Renal cortical epithelial cell (primary cell): ENCODE data around the gene ADK. TPM values are rescaled to one million over a fixed set of nuclear protein-coding genes. Genes with fewer than 3 reads are reported as not detected.

Experiments used
- DNase-seq: peaks from one replicate; pipeline ENCODE4 v3.0.0-alpha.2; 2011; ENCODE audit warnings: low read depth
- total RNA-seq: library from RNA; depleted of rRNA; stranded (reverse); fragments of >200 nt; gene quantifications from 2 replicates; pipeline ENCODE4 v1.2.3, GENCODE V29; 2014

The ADK gene
- total RNA-seq, 1 donor from 2014 or later: 74.9 TPM

DNA sequence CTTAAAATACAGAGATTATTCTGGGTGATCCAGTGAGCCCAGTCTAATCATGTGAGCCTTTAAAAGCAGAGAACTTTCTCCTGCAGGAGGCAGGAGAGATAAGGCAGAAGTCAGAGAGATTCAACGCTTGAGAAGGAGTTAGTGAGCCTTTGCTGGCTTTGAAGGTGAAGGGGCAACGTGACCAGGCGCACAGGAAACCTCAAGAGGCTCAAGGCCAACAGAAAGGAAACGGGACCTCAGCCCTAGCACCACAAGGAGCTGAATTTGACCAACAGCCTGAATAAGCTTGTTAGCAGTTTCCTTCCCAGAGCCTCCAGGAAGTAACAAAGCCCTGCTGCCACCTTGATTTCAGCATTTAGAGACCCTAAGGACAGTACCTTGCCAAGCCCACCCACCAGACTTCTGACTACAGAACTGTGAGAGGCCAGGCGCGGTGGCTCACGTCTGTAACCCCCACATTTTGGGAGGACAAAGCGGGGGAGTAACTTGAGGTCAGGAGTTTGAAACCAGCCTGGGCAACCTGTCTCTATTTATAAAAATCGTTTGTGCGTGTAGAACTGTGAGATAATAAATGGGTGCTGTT lies 588.1 kb downstream of the ADK start:
- no peak for DNase-seq

DNA sequence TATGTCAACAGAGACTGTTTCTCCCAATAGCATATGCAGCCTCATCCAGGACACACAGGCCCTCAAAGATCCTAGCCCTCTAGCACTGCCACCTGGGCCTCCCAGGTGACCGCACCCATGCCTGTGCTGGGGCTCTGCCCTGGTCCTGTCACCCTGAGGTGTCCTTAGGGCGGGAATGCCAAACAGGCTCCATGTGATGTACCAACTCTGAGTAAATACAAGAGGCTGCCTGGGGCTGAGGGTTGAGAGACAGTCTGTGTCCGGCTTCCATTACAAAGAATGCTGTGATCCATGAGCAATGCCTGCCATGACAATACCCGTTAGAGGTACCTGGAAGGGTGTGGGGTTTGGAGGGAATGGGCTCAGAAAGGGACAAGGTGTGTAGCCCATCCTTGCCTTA lies 592.4 kb downstream of the ADK start:
- no peak for DNase-seq

DNA sequence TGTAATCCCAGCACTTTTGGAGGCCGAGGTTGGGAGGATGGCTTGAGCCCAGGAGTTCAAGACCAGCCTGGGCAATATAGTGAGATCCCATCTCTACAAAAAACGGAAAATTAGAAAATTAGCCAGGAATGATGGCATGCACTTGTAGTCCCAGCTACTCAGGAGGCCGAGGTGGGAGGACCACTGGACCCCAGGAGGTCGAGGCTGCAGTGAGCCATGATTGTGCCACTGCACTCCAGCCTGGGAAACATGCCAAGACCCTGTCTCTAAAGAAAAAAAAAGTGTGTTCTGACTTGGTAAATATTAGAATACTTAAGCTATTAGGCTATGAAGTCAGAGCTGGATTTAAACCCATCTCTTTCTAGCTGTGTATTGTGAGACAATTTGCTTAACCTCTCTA lies 594.4 kb downstream of the ADK start:
- DNase-seq: no peak

DNA sequence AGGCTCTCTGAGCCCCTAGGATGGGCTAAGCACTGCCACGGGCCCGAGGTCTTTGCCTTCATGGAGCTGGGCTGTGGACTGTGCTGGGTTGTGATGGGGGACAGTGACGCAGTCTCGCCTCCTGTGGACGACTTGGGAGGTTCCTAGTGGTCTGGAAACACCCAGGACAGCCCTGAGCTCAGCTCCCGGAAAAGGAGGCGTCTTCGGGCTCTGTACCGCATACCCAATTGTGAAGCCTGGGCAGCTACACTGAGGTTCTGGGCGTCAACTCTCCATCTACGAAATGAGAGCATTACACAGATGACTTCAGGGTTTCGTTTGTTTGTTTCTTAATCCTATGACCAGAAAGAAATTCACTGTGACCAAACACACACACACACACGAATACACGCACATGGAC lies 595.8 kb downstream of the ADK start:
- no peak for DNase-seq

DNA sequence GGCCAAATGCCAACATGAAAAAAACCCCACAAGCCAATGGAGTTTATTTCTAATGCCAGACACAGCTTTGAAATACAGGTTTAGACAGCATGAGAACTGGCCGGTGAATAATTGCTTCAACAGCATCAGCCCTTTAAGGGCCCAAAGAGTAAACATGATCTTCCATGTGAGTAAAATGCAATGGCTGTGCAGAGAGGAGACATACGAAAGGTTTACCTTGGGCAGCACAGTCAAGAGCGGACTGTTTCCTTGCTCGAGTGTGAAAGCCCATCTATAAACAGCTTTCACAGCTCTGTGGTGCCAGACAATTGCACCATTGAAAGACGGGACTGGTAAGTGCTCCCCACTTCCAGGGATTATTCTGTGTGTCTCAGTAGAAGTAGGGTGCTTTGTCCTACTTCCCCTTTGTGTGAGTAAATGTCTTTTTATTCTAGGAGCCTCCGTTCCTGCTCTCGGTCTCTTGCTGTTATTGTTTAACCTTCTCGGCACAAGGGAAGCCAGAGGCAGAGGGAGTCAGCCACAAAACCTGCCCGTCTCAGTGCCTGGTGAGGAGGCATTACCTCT lies 597.5 kb downstream of the ADK start:
- no peak for DNase-seq

DNA sequence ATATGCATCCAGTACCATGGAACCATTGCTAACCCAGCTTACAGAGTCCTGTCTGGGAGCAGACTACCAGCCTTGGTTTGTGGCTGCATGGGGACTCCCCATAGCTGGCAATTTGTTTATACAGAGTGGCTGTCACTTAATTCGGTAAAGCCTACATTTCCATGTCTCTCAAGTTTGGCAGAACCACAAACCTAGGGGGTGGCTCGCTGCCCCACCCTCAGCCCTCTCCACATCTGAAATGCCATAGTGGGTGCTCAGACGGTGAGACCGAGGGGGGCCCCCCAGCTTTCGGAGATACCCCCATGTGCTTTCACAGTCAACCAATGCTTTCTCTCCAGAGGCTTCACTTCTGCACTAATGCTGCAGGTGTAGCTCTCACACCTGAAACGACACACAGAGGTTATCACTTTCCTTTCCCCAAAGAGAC lies 599.8 kb downstream of the ADK start:
- DNase-seq: no peak

DNA sequence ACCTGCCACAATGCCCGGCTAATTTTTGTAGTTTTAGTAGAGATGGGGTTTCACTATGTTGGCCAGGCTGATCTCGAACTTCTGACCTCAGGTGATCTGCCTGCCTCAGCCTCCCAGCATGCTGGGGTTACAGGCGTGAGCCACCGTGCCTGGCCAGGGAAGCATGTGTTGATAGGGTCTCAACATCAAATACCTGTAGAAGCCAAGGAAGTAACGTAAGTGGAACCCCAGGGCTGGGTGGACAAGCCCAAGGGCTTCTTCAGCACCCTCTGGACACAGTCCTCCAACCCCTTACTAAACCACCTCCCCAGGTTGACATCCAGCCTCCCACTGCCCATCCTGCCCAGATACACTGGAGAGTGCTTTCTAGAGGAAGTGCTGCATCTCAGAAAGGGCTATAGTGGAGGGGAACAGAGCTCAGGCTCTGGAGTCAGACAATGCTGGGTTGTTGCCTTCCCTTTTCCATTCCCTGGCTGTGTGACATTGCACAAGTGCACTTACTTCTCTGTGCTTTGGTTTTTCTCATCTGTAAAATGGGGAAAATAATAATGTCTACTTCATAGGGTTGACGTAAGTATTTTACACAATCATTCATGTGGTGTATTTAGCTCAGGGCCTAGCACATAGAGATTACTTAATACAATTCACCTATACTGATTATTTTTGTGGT lies 601.5 kb downstream of the ADK start:
- no peak for DNase-seq

DNA sequence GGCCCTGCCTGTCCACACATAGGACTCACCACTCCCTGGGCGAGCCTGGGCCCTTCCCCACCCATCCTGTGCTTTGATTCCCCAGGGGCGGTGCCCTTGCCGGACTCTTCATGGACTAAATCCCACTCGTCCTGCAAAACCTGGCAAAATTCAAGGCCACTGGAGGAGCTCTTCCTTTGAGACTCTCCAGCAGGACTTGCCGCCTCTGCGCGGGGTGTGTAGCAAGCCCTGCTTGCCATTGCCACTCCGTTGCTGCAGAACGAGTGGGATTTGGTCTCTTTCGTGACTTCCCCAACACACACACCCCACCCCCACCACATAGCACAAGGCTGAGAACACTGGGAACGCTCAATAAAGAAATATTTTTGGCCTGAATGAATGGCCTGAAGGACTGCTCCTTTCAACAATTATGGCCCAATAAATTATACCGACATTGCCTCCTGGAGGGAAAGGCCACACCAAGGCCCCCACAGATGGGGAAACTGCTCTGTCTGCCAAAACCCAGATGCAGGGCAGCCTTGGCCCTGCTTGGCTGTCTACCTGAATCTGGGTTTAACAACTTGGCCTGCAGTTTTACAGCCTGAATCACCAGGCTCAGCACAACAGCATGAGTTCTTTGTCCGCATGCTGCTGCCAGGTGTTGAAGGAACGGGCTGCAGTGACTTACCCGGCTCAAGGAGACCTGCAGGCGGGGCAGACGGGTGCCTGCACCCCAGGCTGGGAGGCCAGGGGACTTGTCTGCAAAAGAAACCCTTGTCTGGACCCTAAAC lies 602.6 kb downstream of the ADK start:
- DNase-seq: peak; percentile 9

DNA sequence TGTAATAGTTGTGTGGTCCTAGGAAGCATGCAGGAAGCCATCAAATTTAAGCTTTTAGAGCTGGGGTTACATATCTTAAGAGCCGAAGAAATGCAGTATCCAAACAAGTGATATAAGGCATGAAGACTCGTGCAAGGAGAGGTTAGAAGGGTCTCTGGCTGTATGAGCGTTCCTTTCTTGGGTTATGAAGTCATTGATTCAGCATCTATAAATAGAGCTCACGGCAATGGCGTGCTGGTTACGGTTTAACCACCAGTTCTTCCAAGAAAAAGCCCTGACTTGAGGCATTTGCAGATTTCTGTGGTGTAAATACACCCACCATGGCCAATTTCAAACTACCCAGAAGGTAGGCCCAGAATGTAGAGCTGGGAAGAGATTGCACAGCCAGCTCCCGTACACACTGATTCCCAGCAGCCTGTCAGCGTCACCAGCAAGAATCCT lies 603.4 kb downstream of the ADK start:
- DNase-seq: no peak

DNA sequence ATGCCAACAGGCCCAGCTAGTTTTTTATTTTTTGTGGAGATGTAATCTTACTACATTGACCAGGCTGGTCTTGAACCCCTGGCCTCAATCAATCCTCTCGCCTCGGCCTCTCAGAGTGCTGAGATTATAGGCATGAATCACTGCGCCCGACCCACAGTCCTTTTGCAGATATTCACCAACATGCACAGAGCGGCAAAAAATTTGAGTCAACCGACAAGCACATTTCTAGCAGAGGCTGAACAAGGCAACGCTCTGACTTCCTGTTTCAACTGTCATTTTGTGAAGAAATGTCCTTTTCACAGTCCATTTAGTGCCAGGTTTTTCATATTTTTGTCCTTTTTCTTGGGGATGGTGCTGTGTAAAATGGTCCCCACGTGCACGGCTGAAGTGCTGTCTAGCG lies 604.3 kb downstream of the ADK start:
- DNase-seq: no peak

Other genes with a start within 250 kb of the ADK start
- gene PLAU, start 240.1 kb upstream of the ADK start, total RNA-seq: 238 and 1,509 TPM in 2 replicates
- gene VCL, start 153.1 kb upstream of the ADK start, total RNA-seq: 258 and 313 TPM in 2 replicates
- 42.7 and 48.7 TPM in 2 replicates for gene AP3M1, start 393 bp upstream of the ADK start, total RNA-seq